Measurements from ENCODE around the gene LILRA6.
A peak's percentile ranks its signal among the peaks of the same experiment; 100 is the strongest.
"Not testable (repeated sequence)": the region's sequence is repeated elsewhere in the genome, so short reads cannot be mapped to it uniquely, and the experiment has no call there.

The LILRA6 gene

GRCh38 chr19:54233941-54234340, 8.6 kb downstream of the LILRA6 start:
- FAIRE-seq (no peak), DNase-seq (ENCODE audit: insufficient read length) (no peak)
- TF ChIP-seq POLR2AphosphoS5 (IDR thresholded peaks at IDR 0.05; ENCODE audit: low read depth, low read length): no peak
- no peak for TF ChIP-seq POLR2A (IDR thresholded peaks at IDR 0.05; ENCODE audit: low read depth, low read length)
- no peak for TF ChIP-seq TAF1 (IDR thresholded peaks at IDR 0.05; ENCODE audit: borderline replicate concordance, low read depth, low read length)

GRCh38 chr19:54231077-54231931, 11.3 kb downstream of the LILRA6 start:
- TF ChIP-seq POLR2A (IDR thresholded peaks at IDR 0.05; ENCODE audit: low read depth, low read length): no peak
- TF ChIP-seq POLR2AphosphoS5 (IDR thresholded peaks at IDR 0.05; ENCODE audit: low read depth, low read length): no peak
- FAIRE-seq (peak; percentile 92), DNase-seq (ENCODE audit: insufficient read length) (peak; percentile 70)

GRCh38 chr19:54230031-54230430, 12.6 kb downstream of the LILRA6 start:
- no peak for TF ChIP-seq TAF1 (IDR thresholded peaks at IDR 0.05; ENCODE audit: borderline replicate concordance, low read depth, low read length)
- TF ChIP-seq POLR2A (IDR thresholded peaks at IDR 0.05; ENCODE audit: low read depth, low read length): no peak
- no peak for TF ChIP-seq POLR2AphosphoS5 (IDR thresholded peaks at IDR 0.05; ENCODE audit: low read depth, low read length)
- FAIRE-seq: no peak
- no peak for DNase-seq (ENCODE audit: insufficient read length)

DNA sequence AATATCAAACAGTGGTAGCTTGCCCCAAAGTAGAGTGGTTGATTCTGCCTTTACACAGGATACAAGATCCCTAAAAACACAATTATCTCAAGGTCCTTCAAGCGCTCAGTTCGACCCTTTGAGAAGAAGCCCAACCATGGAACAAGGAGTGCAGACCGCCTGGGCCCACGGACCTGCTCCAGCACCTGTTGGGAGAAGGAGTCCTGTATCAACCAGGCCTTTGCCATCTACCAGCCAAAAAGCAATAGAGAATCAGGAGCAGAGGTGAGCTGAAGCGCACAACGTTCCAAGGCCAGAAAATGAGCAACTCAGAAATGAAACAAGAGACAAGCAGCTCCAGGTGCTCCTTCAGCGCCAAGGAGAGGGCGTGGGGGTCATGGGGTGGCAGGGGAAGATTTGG, 13.4 kb downstream of the LILRA6 start:
- FAIRE-seq: no peak
- DNase-seq (ENCODE audit: insufficient read length): no peak
- TF ChIP-seq POLR2A (IDR thresholded peaks at IDR 0.05; ENCODE audit: low read depth, low read length) (no peak), POLR2AphosphoS5 (IDR thresholded peaks at IDR 0.05; ENCODE audit: low read depth, low read length) (no peak), TAF1 (IDR thresholded peaks at IDR 0.05; ENCODE audit: borderline replicate concordance, low read depth, low read length) (no peak)

DNA sequence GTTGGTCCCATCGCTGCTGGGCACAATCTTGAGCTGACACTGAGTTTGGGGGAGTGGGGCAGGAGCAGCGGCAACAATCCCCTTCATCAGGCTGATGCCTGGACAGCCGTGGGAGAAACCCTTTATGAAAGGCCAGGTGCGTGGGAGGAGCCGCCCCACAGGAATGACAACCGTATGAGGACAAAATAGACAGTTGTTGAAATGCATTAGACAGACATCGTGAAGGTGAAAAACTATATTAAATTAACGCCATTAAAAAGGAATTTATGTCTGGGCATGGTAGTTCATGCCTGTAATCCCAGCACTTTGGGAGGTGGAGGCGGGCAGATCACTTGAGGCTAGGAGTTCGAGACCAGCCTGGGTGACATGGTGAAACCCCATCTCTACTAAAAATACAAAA, 18.0 kb downstream of the LILRA6 start:
- FAIRE-seq; DNase-seq (ENCODE audit: insufficient read length): not testable (repeated sequence)

- FAIRE-seq; DNase-seq (ENCODE audit: insufficient read length): not testable (repeated sequence)
These were observed 18.7 kb downstream of the LILRA6 start for GRCh38 chr19:54223937-54224281.

DNA sequence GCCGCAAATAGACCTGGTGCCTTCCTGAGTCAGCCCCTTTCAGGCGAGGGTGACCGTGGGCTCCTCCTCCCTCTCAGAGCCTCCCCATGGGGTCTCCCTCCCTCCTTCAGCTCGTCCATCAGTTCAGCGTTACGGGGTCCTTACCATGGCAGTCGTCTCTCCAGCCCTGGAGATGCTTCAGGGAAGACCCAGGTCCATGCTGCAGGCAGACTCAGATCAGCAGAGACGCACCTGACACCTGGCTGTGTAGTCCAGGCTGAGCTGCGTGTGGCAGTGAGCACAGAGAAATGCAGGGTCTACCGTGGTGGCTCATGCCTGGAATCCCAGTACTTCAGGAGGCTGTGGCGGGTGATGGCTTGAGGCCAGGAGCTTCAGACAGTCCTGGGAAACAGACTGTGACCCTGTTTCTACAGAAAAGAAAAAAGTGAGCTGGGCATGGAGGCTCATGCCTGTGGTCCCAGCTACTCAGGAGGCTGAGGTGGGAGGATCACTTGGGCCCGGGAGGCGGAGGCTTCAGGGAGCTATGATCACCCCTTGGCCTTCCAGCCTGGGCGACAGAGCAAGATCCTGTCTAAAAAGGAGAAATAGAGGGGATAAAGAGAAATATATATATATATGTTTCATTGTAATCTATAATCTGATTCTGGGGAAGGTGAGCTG, 19.2 kb downstream of the LILRA6 start:
- not testable (repeated sequence) for FAIRE-seq; DNase-seq (ENCODE audit: insufficient read length)

DNA sequence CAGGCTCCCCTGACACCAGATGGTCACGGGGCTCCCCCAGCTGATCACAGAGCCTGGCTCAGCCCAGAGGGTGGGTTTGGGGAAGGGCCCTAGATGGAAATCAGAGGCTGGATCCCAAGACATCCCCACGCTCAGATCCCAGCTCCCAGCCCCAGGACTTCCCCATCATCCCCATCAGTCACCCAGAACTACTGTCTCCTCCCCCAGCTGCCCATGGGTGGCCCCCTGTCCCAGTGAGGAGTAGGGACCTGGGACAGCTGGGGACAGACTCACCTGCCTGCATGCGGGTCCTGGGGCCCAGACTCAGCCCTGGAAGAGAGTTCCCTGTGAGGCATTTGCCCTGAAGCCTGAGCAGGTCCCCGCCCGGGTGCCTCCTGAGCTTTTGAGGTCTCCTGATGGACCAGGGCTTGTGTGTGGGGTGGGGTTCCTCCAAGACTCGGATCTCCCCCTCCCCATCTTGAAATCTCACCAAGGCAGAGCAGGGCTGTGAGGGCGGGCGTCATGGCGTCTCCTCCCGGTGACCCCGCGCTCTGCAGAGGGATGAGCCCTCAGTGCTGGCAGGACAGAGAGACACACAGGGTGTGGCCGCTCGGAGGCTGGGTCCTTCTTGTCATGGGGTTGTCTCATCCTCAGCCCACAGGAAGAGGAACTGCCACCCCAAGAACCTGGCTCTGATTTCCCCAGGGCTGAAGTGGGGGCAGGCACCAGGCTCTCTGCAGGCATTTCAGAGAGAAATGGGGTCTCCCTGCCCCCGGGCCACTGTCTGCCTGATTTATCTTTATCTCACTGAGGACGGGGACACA, 19.9 kb downstream of the LILRA6 start, which contains the start of gene LILRB3:
Gene LILRB3, minus strand, starts transcription at position 534 of the 803 bp plus-strand sequence. Its CDS starts 31 bp downstream, at position 503.
- not testable (repeated sequence) for FAIRE-seq; DNase-seq (ENCODE audit: insufficient read length)

- not testable (repeated sequence) for FAIRE-seq; DNase-seq (ENCODE audit: insufficient read length)
These were observed 20.6 kb downstream of the LILRA6 start for GRCh38 chr19:54221947-54222346.

DNA sequence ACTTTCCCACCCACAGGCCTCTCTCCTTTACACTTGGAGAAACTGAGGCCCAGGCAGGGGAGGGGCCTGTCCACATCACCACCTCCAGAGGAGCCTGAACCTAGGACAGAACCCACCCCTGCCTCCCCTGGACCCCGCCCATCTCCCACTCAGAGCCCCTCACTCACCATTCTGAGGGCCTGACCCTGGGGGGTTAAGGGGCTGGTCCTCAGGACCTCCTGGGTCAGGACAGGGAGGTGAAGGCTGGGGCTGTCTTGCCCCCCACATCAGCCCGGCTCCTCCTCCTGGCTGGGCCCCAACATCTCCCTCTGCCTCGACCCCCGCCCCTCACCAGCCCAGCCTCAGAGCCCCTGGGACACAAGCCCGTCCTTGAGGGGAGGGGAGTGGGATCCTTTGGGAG, 22.9 kb downstream of the LILRA6 start:
- not testable (repeated sequence) for FAIRE-seq; DNase-seq (ENCODE audit: insufficient read length)

GRCh38 chr19:54218960-54219661, 23.5 kb downstream of the LILRA6 start:
- TF ChIP-seq POLR2A (IDR thresholded peaks at IDR 0.05; ENCODE audit: low read depth, low read length) (no peak), POLR2AphosphoS5 (IDR thresholded peaks at IDR 0.05; ENCODE audit: low read depth, low read length) (no peak)
- FAIRE-seq (no peak), DNase-seq (ENCODE audit: insufficient read length) (no peak)

- no peak for TF ChIP-seq POLR2A (IDR thresholded peaks at IDR 0.05; ENCODE audit: low read depth, low read length)
- no peak for TF ChIP-seq POLR2AphosphoS5 (IDR thresholded peaks at IDR 0.05; ENCODE audit: low read depth, low read length)
- TF ChIP-seq TAF1 (IDR thresholded peaks at IDR 0.05; ENCODE audit: borderline replicate concordance, low read depth, low read length): no peak
- FAIRE-seq (no peak), DNase-seq (ENCODE audit: insufficient read length) (no peak)
These were observed 24.3 kb downstream of the LILRA6 start for GRCh38 chr19:54218259-54218658.

DNA sequence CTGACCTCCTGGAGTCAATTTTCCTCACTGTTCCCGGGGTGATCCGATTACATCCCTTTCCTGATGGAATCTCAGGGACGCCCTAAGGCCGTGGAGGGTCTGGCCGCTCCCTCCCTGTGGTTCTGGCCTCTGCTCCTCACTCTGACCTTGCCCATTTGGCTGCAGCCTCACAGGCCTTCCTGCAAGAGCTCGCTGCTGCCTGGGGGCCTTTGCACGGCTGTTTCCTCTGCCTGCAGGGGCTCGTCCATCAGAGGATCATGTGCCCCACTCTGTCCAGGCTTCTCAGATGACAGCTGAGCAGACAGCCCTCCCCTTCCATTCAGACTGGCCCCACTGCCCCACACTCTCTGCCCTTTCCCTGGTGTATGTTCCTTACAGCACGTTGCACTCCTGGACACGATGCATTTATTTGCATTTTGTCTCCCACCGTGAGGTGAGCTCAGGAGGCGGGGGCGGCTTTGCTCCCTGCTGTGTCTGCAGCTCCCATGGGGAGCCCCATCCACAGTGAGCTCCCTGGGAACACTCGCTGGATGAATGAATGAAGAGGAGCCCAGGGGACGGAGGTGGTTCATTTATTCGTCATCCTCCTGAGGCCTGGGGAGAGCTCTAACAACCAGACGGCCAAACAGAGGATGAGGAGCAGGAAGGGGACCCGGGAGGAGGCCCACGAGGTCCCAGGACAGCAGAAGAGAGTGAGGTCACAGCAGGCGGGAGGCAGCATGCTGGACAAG, 24.9 kb downstream of the LILRA6 start:
- DNase-seq (ENCODE audit: insufficient read length); FAIRE-seq: not testable (repeated sequence)

All from GM12892 (cell line).